ENCODE results near the gene ASTN1. TPM values are rescaled to one million over a fixed set of nuclear protein-coding genes. Genes with fewer than 3 reads are reported as not detected.

The ASTN1 gene
- total RNA-seq, 2 experiments from 2014 or later: not detected

DNA sequence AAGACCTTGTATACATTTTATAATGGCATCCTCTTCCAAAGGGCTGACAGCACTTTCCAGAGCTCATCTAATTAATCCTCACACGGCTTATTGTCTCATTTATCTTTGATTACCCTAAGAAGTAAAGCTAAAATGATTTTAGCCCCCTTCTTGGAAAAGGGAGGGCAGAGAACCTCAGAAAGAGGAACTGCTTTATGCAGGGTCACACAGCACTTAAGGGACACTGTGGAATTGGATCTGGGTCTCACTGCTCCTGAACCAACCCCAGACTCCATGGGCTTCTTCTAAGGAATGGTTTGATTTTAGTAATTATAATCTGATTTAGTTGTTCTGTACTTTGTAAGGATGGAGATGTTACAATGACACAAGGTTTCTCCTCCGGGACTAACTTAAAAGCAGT is 9.5 kb upstream of the ASTN1 start:
- CTCF ChIA-PET (ENCODE audit: unreplicated experiment): no interaction called here
- H3K79me2 ChIP-seq (ENCODE audit: insufficient read depth, low read depth, low read length): no peaks in the 10 kb centered on the region

DNA sequence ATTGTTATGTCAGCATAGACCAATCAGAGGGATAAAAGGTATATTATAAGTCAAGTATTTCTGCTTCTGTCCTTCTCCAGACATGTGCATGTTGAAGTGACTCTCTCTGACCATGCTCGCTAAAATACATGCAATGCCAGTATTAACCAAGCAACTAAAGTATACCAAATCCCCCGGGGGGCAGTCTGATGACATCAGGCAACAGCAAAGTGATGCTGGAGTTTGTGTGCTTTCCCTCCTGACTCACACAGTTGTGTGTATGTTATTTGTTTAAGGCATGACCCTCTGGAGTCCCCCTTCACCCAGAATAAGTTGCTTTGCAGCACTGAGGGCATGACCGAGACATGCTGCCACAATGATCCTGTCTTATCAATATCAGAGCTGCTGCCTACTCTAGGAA is 8.4 kb upstream of the ASTN1 start:
- TF ChIP-seq CTCF (conservative IDR thresholded peaks at IDR 0.05; ENCODE audit: low read length) (no peak), EZH2phosphoT487 (IDR thresholded peaks at IDR 0.05; ENCODE audit: borderline replicate concordance, low read depth, low read length) (no peak)
- H3K9me3 ChIP-seq (ENCODE audit: low read length): no peaks in the 10 kb centered on the region
- no peaks in the 10 kb centered on the region for H3K9me2 ChIP-seq (ENCODE audit: insufficient read depth, low read length)
- BruUV-seq (replicated peaks): no TSS peak
- H3K36me3 ChIP-seq (ENCODE audit: insufficient read depth, low read length): no peaks in the 10 kb centered on the region
- no peaks in the 10 kb centered on the region for H4K20me1 ChIP-seq (ENCODE audit: insufficient read depth, low read length)
- intact Hi-C loops (cut with micrococcal nuclease; ENCODE audit: unreplicated experiment): no loop called here
- H3K79me2 ChIP-seq (ENCODE audit: insufficient read depth, low read depth, low read length): no peaks in the 10 kb centered on the region
- H3K4me3 ChIP-seq (ENCODE audit: low read depth, low read length, poor library complexity, severe bottlenecking): no peak overlapping the region
- ChIA-PET CTCF (ENCODE audit: unreplicated experiment) (interaction anchor here (0.5 kb wide), 1 partner anchor 681 kb away, joined by 4 read pairs; no protein-coding TSS in a partner anchor), POLR2A (no interaction called here)
- DNase-seq (ENCODE audit: low spot score): no peak
- no peak overlapping the region for H3K4me2 ChIP-seq (ENCODE audit: low read length)
- H3K4me1 ChIP-seq (ENCODE audit: insufficient read depth, low read length, poor library complexity, severe bottlenecking): no peaks in the 10 kb centered on the region
- no peak overlapping the region for H2AFZ ChIP-seq (ENCODE audit: low read length)
- H3K27ac ChIP-seq (ENCODE audit: low read depth, low read length, poor library complexity, severe bottlenecking): no peak overlapping the region

More for the DNA sequence above, 9.5 kb upstream of the ASTN1 start:
- H3K36me3 ChIP-seq (ENCODE audit: insufficient read depth, low read length): no peaks in the 10 kb centered on the region
- no peaks in the 10 kb centered on the region for H3K9me3 ChIP-seq (ENCODE audit: low read length)
- H3K4me3 ChIP-seq (ENCODE audit: low read depth, low read length, poor library complexity, severe bottlenecking): no peak overlapping the region
- no peaks in the 10 kb centered on the region for H3K9me2 ChIP-seq (ENCODE audit: insufficient read depth, low read length)
- TF ChIP-seq CTCF (conservative IDR thresholded peaks at IDR 0.05; ENCODE audit: low read length) (no peak), EZH2phosphoT487 (IDR thresholded peaks at IDR 0.05; ENCODE audit: borderline replicate concordance, low read depth, low read length) (no peak)
- POLR2A ChIA-PET: no interaction called here
- intact Hi-C loops (cut with micrococcal nuclease; ENCODE audit: unreplicated experiment): no loop called here
- no TSS peak for BruUV-seq (replicated peaks)
- H3K27ac ChIP-seq (ENCODE audit: low read depth, low read length, poor library complexity, severe bottlenecking): no peak overlapping the region
- no peak overlapping the region for H3K4me2 ChIP-seq (ENCODE audit: low read length)
- H2AFZ ChIP-seq (ENCODE audit: low read length): no peak overlapping the region
- DNase-seq (ENCODE audit: low spot score): no peak
- no peaks in the 10 kb centered on the region for H4K20me1 ChIP-seq (ENCODE audit: insufficient read depth, low read length)
- H3K4me1 ChIP-seq (ENCODE audit: insufficient read depth, low read length, poor library complexity, severe bottlenecking): no peaks in the 10 kb centered on the region

DNA sequence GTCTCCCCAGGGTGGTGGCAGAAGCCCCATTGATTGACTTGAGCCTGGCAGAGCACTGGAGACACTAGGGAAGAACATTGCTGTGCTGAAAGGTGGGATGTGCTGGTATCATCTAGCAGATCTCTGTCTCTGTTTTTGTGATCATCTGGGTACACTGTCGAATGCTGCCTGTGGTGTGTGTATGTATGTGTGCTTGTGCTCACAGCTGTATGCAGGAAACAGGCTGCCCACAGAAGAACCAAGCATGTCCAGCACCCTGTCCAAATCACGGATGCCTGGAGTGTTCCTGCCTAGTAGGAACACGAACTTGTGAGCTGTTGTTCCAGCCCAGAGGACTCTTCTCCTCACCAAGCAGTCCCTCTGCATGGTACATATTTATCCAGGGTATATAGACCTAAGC is 7.8 kb upstream of the ASTN1 start:
- no TSS peak for BruUV-seq (replicated peaks)
- H3K27ac ChIP-seq (ENCODE audit: low read depth, low read length, poor library complexity, severe bottlenecking): no peak overlapping the region
- H3K36me3 ChIP-seq (ENCODE audit: insufficient read depth, low read length): no peaks in the 10 kb centered on the region
- H2AFZ ChIP-seq (ENCODE audit: low read length): no peak overlapping the region
- no peak for DNase-seq (ENCODE audit: low spot score)
- H3K4me2 ChIP-seq (ENCODE audit: low read length): no peak overlapping the region
- no peaks in the 10 kb centered on the region for H4K20me1 ChIP-seq (ENCODE audit: insufficient read depth, low read length)
- no peaks in the 10 kb centered on the region for H3K9me2 ChIP-seq (ENCODE audit: insufficient read depth, low read length)
- ChIA-PET CTCF (ENCODE audit: unreplicated experiment) (no interaction called here), POLR2A (no interaction called here)
- H3K9me3 ChIP-seq (ENCODE audit: low read length): no peaks in the 10 kb centered on the region
- TF ChIP-seq EZH2phosphoT487 (IDR thresholded peaks at IDR 0.05; ENCODE audit: borderline replicate concordance, low read depth, low read length): no peak
- no peak for TF ChIP-seq CTCF (conservative IDR thresholded peaks at IDR 0.05; ENCODE audit: low read length)
- intact Hi-C loops (cut with micrococcal nuclease; ENCODE audit: unreplicated experiment): no loop called here
- H3K4me3 ChIP-seq (ENCODE audit: low read depth, low read length, poor library complexity, severe bottlenecking): no peak overlapping the region
- H3K4me1 ChIP-seq (ENCODE audit: insufficient read depth, low read length, poor library complexity, severe bottlenecking): no peaks in the 10 kb centered on the region
- no peaks in the 10 kb centered on the region for H3K79me2 ChIP-seq (ENCODE audit: insufficient read depth, low read depth, low read length)

Data from OCI-LY7 (cell line).